IMR-90 (cell line): ENCODE results near the gene DIRAS2. TPM values are rescaled to one million over a fixed set of nuclear protein-coding genes. Genes with fewer than 3 reads are reported as not detected.

Experiments used
- ATAC-seq: fragments of 200-7000 bp; cut with Tn5 transposase; 2 replicates; pipeline ENCODE4 v1.9.1; 2020; ENCODE audit warnings: low read depth, mild to moderate bottlenecking, moderate library complexity
- Bru-seq: library from RNA; stranded (reverse); fragments of 400-500 nt; gene quantifications from one replicate; lab custom pipeline; 2021; lab: Mats Ljungman, UMichigan
- BruChase-seq, 2 experiments: library from RNA; stranded (reverse); fragments of 400-500 nt; gene quantifications; one replicate each; lab custom pipeline; 2021; lab: Mats Ljungman, UMichigan
- BruUV-seq: library from RNA; stranded (reverse); fragments of 400-500 nt; replicated peaks from 2 replicates; lab custom pipeline; 2021; lab: Mats Ljungman, UMichigan
- CTCF ChIA-PET: fragments of 300-600 bp; formaldehyde crosslinking; extraction: SDS; loops from one replicate; lab custom pipeline; 2021; ENCODE audit warnings: antibody characterized with exemption; lab: Yijun Ruan, JAX
- POLR2A ChIA-PET: fragments of 300-600 bp; sonication (Branson Sonifier 250); formaldehyde crosslinking; loops from one replicate; lab custom pipeline; 2022; ENCODE audit warnings: antibody characterized with exemption; ENCODE audit not compliant: unreplicated experiment; lab: Charles Lee
- DNase-seq: peaks from one replicate; pipeline ENCODE4 v3.0.0; 2013
- H2AFZ ChIP-seq: replicated peaks from 2 replicates; pipeline ENCODE3; 2013; ENCODE audit warnings: low read length, mild to moderate bottlenecking; ENCODE audit not compliant: poor library complexity
- H2AK5ac ChIP-seq: 2 replicates; pipeline ENCODE4 v1.6.1; 2013; ENCODE audit warnings: low read depth, low read length, inconsistent platforms
- H2AK9ac ChIP-seq: replicated peaks from 2 replicates; pipeline ENCODE3; 2013; ENCODE audit warnings: mild to moderate bottlenecking, low read depth, low read length, moderate library complexity; ENCODE audit not compliant: poor library complexity
- H2BK120ac ChIP-seq: 2 replicates; pipeline ENCODE4 v1.6.1; 2013; ENCODE audit warnings: low read depth, low read length, inconsistent platforms
- H2BK15ac ChIP-seq: 3 replicates; pipeline ENCODE4 v1.6.1; 2013; ENCODE audit warnings: low read depth, low read length, inconsistent platforms
- H2BK20ac ChIP-seq: 2 replicates; pipeline ENCODE4 v1.6.1; 2013; ENCODE audit warnings: low read depth, mild to moderate bottlenecking, inconsistent platforms, low read length, moderate library complexity
- H2BK5ac ChIP-seq: 2 replicates; pipeline ENCODE4 v1.6.1; 2013; ENCODE audit warnings: mild to moderate bottlenecking, low read depth, low read length, inconsistent platforms; ENCODE audit not compliant: poor library complexity, severe bottlenecking
- H3K14ac ChIP-seq: replicated peaks from 2 replicates; pipeline ENCODE4 v1.6.1; 2013; ENCODE audit warnings: low read depth, low read length, inconsistent platforms
- H3K18ac ChIP-seq: 2 replicates; pipeline ENCODE4 v1.6.1; 2013; ENCODE audit warnings: low read depth, low read length, control low read depth
- H3K23ac ChIP-seq: 2 replicates; pipeline ENCODE4 v1.6.1; 2013; ENCODE audit warnings: low read depth, low read length, inconsistent platforms
- H3K27ac ChIP-seq: 2 replicates; pipeline ENCODE4 v1.5.1; 2013; ENCODE audit warnings: mild to moderate bottlenecking, control low read depth, low read length; ENCODE audit not compliant: insufficient read depth
- H3K27me3 ChIP-seq: 2 replicates; pipeline ENCODE4 v1.6.1; 2013; ENCODE audit warnings: low read length; ENCODE audit not compliant: control insufficient read depth, insufficient read depth
- H3K36me3 ChIP-seq: 2 replicates; pipeline ENCODE4 v1.6.1; 2013; ENCODE audit warnings: low read length, mixed read lengths; ENCODE audit not compliant: control insufficient read depth, insufficient read depth
- H3K4ac ChIP-seq: 2 replicates; pipeline ENCODE4 v1.6.1; 2013; ENCODE audit warnings: low read depth, low read length, inconsistent platforms
- H3K4me1 ChIP-seq: 2 replicates; pipeline ENCODE4 v1.6.1; 2013; ENCODE audit warnings: low read length, mixed read lengths; ENCODE audit not compliant: control insufficient read depth, insufficient read depth
- H3K4me2 ChIP-seq: 2 replicates; pipeline ENCODE4 v1.6.1; 2013; ENCODE audit warnings: low read depth, mild to moderate bottlenecking, control low read depth, low read length, moderate library complexity
- H3K4me3 ChIP-seq: 2 replicates; pipeline ENCODE4 v1.5.1; 2013; ENCODE audit warnings: low read depth, mild to moderate bottlenecking, control low read depth, low read length, moderate library complexity; ENCODE audit not compliant: insufficient read depth
- H3K56ac ChIP-seq: 2 replicates; pipeline ENCODE4 v1.6.1; 2013; ENCODE audit warnings: low read length, inconsistent platforms; ENCODE audit not compliant: insufficient read depth; ENCODE audit errors: extremely low read depth
- H3K79me1 ChIP-seq, 2 experiments: 2 replicates each; pipeline ENCODE4 v1.6.1; 2013; ENCODE audit warnings: low read length in 2 of 2, inconsistent platforms in 1 of 2, low read depth in 1 of 2
- H3K9ac ChIP-seq: 2 replicates; pipeline ENCODE4 v1.6.1; 2013; ENCODE audit warnings: low read depth, low read length, control low read depth
- H3K9me1 ChIP-seq: 2 replicates; pipeline ENCODE4 v1.6.1; 2013; ENCODE audit warnings: low read length, inconsistent platforms; ENCODE audit not compliant: insufficient read depth
- H3K9me3 ChIP-seq: 2 replicates; pipeline ENCODE4 v1.6.1; 2013; ENCODE audit warnings: low read length; ENCODE audit not compliant: control insufficient read depth, insufficient read depth
- H4K20me1 ChIP-seq: 2 replicates; pipeline ENCODE4 v1.6.1; 2013; ENCODE audit warnings: low read length, inconsistent platforms; ENCODE audit not compliant: insufficient read depth
- H4K5ac ChIP-seq: 2 replicates; pipeline ENCODE4 v1.6.1; 2013; ENCODE audit warnings: mild to moderate bottlenecking, low read depth, low read length, control low read depth
- H4K8ac ChIP-seq, 2 experiments: 2 replicates each; pipeline ENCODE4 v1.6.1; 2013; ENCODE audit warnings: low read depth in 2 of 2, low read length in 2 of 2, control low read depth in 1 of 2, inconsistent platforms in 1 of 2
- H4K91ac ChIP-seq: 2 replicates; pipeline ENCODE4 v1.6.1; 2013; ENCODE audit warnings: low read depth, low read length, inconsistent platforms; ENCODE audit not compliant: insufficient read depth
- MAZ ChIP-seq: IDR thresholded peaks from 2 replicates; pipeline ENCODE4 v1.6.1; 2012; ENCODE audit warnings: low read depth, mild to moderate bottlenecking, low read length, improper control_type of control experiment, moderate library complexity, borderline replicate concordance
- POLR2A ChIP-seq: IDR thresholded peaks from 2 replicates; pipeline ENCODE4 v1.6.1; 2012; ENCODE audit warnings: mild to moderate bottlenecking, low read depth, low read length
- RAD21 ChIP-seq: IDR thresholded peaks from 2 replicates; pipeline ENCODE4 v1.6.1; 2012; ENCODE audit warnings: low read length, improper control_type of control experiment
- SMC3 ChIP-seq: fragments of 150-350 bp; IDR thresholded peaks from 2 replicates; pipeline ENCODE4 v1.6.1; 2016; ENCODE audit warnings: low read depth, mild to moderate bottlenecking, antibody characterized with exemption, low read length, moderate library complexity
- WGBS, 2 experiments: methylation state at CpG; one replicate each; pipeline versions ENCODE4 v1.1.5 to v1.1.7; 2013; ENCODE audit warnings: missing lambda C conversion rate in 2 of 2; ENCODE audit not compliant: insufficient read length in 1 of 2; ENCODE audit errors: extremely low coverage in 2 of 2; 5-methylcytosine and 5-hydroxymethylcytosine counted together
- dilution Hi-C: fragments of 300-500 bp; cut with HindIII; formaldehyde crosslinking; loops from one replicate; pipeline ENCODE4 v1.14.3; 2018; ENCODE audit warnings: low sequenced_read_pairs; ENCODE audit not compliant: unreplicated experiment
- in situ Hi-C: fragments of 300-500 bp; cut with MboI; formaldehyde crosslinking; loops from 3 replicates; pipeline ENCODE4 v1.14.3; 2019; ENCODE audit warnings: low sequenced_read_pairs, inconsistent platforms, mixed read lengths
- intact Hi-C: fragments of 100-400 bp; cut with micrococcal nuclease; formaldehyde crosslinking; loops from 2 replicates; pipeline ENCODE4 v1.10.0; 2022
- long read RNA-seq: library from polyadenylated mRNA; unstranded; transcript quantifications from one replicate; pipeline ENCODE4 v2.0.0, GENCODE V29; 2021; ENCODE audit not compliant: unreplicated experiment
- polyA plus RNA-seq, 3 experiments: library from polyadenylated mRNA; depleted of rRNA; stranded (reverse); fragments of >200 nt; gene quantifications; 2 replicates each; pipeline ENCODE4 v1.2.3, GENCODE V29; 2012; ENCODE audit warnings: low replicate concordance in 1 of 3
- total RNA-seq: library from RNA; depleted of rRNA; stranded (reverse); fragments of >200 nt; gene quantifications from 2 replicates; pipeline ENCODE4 v1.2.3, GENCODE V29; 2012; rRNA removed
- TF ChIP-seq, protein P1 (sequence below): conservative IDR thresholded peaks from 2 replicates; pipeline ENCODE4 v1.5.1; 2012; ENCODE audit warnings: mild to moderate bottlenecking, low read depth, low read length, improper control_type of control experiment

Gene DIRAS2, protein sequence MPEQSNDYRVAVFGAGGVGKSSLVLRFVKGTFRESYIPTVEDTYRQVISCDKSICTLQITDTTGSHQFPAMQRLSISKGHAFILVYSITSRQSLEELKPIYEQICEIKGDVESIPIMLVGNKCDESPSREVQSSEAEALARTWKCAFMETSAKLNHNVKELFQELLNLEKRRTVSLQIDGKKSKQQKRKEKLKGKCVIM
- total RNA-seq (not detected in 2 replicates), polyA plus RNA-seq (2012; rRNA removed) (not detected in 2 replicates), Bru-seq, nascent RNA (not detected), BruChase-seq, experiment 1, labeled RNA remaining after a 6-hour chase (percentile 12 among the genes with signal in this experiment), BruChase-seq, experiment 2, labeled RNA remaining after a 2-hour chase (percentile 13 among the genes with signal in this experiment)
- not detected in 2 replicates for polyA plus RNA-seq (2012; cell fraction: cytosol; rRNA removed)
- polyA plus RNA-seq (2012; cell fraction: nucleus; rRNA removed; ENCODE audit: low replicate concordance), result not detected in 2 replicates
- long read RNA-seq, result 0 reads

DNA sequence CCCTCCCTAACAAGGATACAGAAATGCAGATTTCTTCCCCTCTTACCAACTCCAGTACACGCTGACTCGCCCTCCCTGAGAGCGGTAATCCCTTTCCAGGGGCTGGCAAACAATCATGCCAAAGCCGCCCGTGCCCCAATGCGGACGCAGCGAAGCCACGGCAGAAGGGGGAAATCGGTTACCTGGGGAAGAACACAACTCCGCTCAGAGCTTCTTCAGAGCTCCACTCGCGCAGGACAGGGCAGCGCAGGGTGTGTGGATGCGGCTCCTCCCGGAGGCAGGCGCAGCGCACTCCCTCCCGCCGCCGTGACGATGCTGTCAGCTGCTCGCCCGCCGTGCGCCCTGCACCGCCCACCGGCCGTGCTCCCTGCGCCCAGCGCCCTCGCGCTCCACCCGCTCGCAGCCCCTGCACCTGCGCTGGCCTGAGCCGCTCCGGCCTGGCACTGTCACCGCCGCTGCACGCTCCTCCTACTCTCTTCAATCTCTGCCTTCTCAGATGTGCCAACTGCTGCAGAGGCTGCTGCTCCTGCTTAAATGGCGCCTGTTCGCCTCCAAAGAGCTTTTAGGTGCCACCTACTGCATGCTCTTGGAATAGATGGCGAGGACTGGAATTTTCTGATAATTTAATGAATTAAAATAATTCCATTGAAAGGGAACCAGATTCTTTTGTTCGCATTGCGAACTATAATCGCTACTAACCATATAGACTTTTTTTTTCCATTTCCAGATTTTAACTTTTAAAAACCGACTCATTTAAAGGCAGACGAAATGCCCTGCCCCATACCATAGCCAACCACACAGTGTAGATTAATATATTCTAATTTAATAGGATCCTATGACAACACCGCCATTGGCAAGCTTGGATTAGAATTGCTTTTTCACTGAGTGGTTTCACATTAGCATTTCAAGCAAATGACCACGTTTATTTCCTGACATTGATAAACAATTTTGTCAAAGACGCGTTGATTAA is at the start of gene DIRAS2:
DIRAS2 (minus strand) TSS at position 255 of the 970 bp plus-strand sequence. CDS start 28,997 bp downstream, outside the sequence.
- no peak within 1 kb of the TSS for H2BK5ac ChIP-seq
- H3K4ac ChIP-seq, result no peak within 1 kb of the TSS
- intact Hi-C loops, result loop anchor here (2.0 to 5.0 kb wide), 2 partner anchors 416 to 502 kb away; no protein-coding TSS in a partner anchor
- no peak within 1 kb of the TSS for H2BK120ac ChIP-seq
- TF ChIP-seq MAZ, result no peak
- peak; percentile 29 for TF ChIP-seq SMC3
- TF ChIP-seq RAD21, result peak; percentile 15; the same call in 1 of the 2 replicates
- TF ChIP-seq, protein P1, sequence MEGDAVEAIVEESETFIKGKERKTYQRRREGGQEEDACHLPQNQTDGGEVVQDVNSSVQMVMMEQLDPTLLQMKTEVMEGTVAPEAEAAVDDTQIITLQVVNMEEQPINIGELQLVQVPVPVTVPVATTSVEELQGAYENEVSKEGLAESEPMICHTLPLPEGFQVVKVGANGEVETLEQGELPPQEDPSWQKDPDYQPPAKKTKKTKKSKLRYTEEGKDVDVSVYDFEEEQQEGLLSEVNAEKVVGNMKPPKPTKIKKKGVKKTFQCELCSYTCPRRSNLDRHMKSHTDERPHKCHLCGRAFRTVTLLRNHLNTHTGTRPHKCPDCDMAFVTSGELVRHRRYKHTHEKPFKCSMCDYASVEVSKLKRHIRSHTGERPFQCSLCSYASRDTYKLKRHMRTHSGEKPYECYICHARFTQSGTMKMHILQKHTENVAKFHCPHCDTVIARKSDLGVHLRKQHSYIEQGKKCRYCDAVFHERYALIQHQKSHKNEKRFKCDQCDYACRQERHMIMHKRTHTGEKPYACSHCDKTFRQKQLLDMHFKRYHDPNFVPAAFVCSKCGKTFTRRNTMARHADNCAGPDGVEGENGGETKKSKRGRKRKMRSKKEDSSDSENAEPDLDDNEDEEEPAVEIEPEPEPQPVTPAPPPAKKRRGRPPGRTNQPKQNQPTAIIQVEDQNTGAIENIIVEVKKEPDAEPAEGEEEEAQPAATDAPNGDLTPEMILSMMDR, result peak; percentile 31; the same call in 1 of the 2 replicates
- no peak for TF ChIP-seq POLR2A
- H2BK15ac ChIP-seq, result no peak within 1 kb of the TSS
- peak within 1 kb of the TSS; percentile 91 for H2AFZ ChIP-seq
- no peaks in the 10 kb centered on the region for H3K9me3 ChIP-seq
- ChIA-PET CTCF (interaction anchor here (1.2 kb wide), 1 partner anchor 19 kb away, joined by 3 read pairs; no protein-coding TSS in a partner anchor), POLR2A (no interaction called here)
- H3K9me1 ChIP-seq, result no peaks in the 10 kb centered on the region
- peak within 1 kb of the TSS; percentile 43 for H3K4me3 ChIP-seq
- H3K27me3 ChIP-seq, result peaks cover 15% of the 10 kb centered on the region
- WGBS, 2 experiments, result no CpG with 5 or more reads among the region's 53 CpGs
- no peak within 1 kb of the TSS for H2AK5ac ChIP-seq
- no peaks in the 10 kb centered on the region for H3K36me3 ChIP-seq
- H2AK9ac ChIP-seq, result peak within 1 kb of the TSS; percentile 34
- in situ Hi-C loops, result no loop called here
- DNase-seq (peak; percentile 43), ATAC-seq (peak; percentile 95)
- dilution Hi-C loops, result no loop called here
- no peak within 1 kb of the TSS for H3K14ac ChIP-seq
- no peaks in the 10 kb centered on the region for H3K79me1 ChIP-seq
- no peaks in the 10 kb centered on the region for H3K4me1 ChIP-seq
- H3K4me2 ChIP-seq, result peak within 1 kb of the TSS; percentile 72; the same call in 1 of the 2 replicates
- no peak within 1 kb of the TSS for H3K23ac ChIP-seq
- no peak within 1 kb of the TSS for H4K8ac ChIP-seq
- H3K56ac ChIP-seq, result no peak within 1 kb of the TSS
- H3K18ac ChIP-seq, result no peak within 1 kb of the TSS
- H3K9ac ChIP-seq, result no peak within 1 kb of the TSS
- no TSS peak for BruUV-seq
- H2BK20ac ChIP-seq, result no peak within 1 kb of the TSS
- no peaks in the 10 kb centered on the region for H4K20me1 ChIP-seq
- no peak within 1 kb of the TSS for H4K91ac ChIP-seq
- H3K27ac ChIP-seq, result no peak within 1 kb of the TSS
- no peak within 1 kb of the TSS for H4K5ac ChIP-seq
